GM13976 (cell line): ENCODE data around the gene WNT4.

ENCODE experiments used
- DNase-seq: peaks from one replicate; pipeline ENCODE4 v3.0.0; 2012; ENCODE audit warnings: low spot score
- CTCF ChIP-seq: IDR thresholded peaks from 2 replicates; pipeline ENCODE4 v1.5.1; 2012; ENCODE audit warnings: borderline replicate concordance, mild to moderate bottlenecking; ENCODE audit not compliant: insufficient read depth; ENCODE audit errors: extremely low read depth, missing control alignments, control extremely low read depth
- in situ Hi-C: fragments of 300-500 bp; cut with MboI; formaldehyde crosslinking; loops from one replicate; pipeline ENCODE4 v1.12.0; 2022; ENCODE audit warnings: low sequenced_read_pairs, mixed read lengths, inconsistent platforms; ENCODE audit not compliant: unreplicated experiment

WNT4 gene

GRCh38 chr1:22101995-22102394 lies 40.9 kb downstream of the WNT4 start:
- no peak for DNase-seq
- in situ Hi-C loops = no loop called here
- TF ChIP-seq CTCF = no peak

GRCh38 chr1:22101199-22101598 lies 41.7 kb downstream of the WNT4 start:
- DNase-seq = no peak
- in situ Hi-C loops = no loop called here
- TF ChIP-seq CTCF = no peak

GRCh38 chr1:22100168-22100567 lies 42.7 kb downstream of the WNT4 start:
- DNase-seq = no peak
- no peak for TF ChIP-seq CTCF
- in situ Hi-C loops = no loop called here

GRCh38 chr1:22098752-22099151 lies 44.1 kb downstream of the WNT4 start:
- no peak for DNase-seq
- no peak for TF ChIP-seq CTCF
- in situ Hi-C loops = no loop called here

GRCh38 chr1:22096463-22096862 lies 46.4 kb downstream of the WNT4 start:
- TF ChIP-seq CTCF = no peak
- DNase-seq = no peak
- in situ Hi-C loops = no loop called here

GRCh38 chr1:22096036-22096435 lies 46.9 kb downstream of the WNT4 start:
- in situ Hi-C loops = no loop called here
- TF ChIP-seq CTCF = no peak
- DNase-seq = no peak

GRCh38 chr1:22093513-22093912 lies 49.4 kb downstream of the WNT4 start:
- TF ChIP-seq CTCF = no peak
- DNase-seq = no peak
- in situ Hi-C loops = no loop called here
